Suprapubic skin (tissue), 4 donors: ENCODE results near the gene POLR1H.

Experiments
- CTCF ChIP-seq, 2 donors: fragments of 200-600 bp in 1 of 2; fragments of 450-650 bp in 1 of 2; sonication (generic) in 1 of 2; IDR thresholded peaks; one replicate each; pipeline ENCODE4 v1.5.1; 2016 to 2019; ENCODE audit warnings: antibody characterized with exemption in 2 of 2, mild to moderate bottlenecking in 1 of 2, moderate library complexity in 1 of 2
- EP300 ChIP-seq: sonication (generic); formaldehyde crosslinking; IDR thresholded peaks from one replicate; pipeline ENCODE4 v1.6.1; 2017; ENCODE audit warnings: antibody characterized with exemption
- POLR2A ChIP-seq, 2 donors: fragments of 450-650 bp; IDR thresholded peaks; one replicate each; pipeline ENCODE4 v1.6.1; 2017; ENCODE audit warnings: antibody characterized with exemption in 2 of 2, mild to moderate bottlenecking in 2 of 2, moderate library complexity in 2 of 2
- POLR2AphosphoS5 ChIP-seq, 3 donors: sonication (generic); formaldehyde crosslinking; IDR thresholded peaks; one replicate each; pipeline ENCODE4 v1.6.1; 2017; ENCODE audit warnings: antibody characterized with exemption in 3 of 3

GRCh38 chr6:30087876-30088275 is 26.8 kb downstream of the POLR1H start:
- TF ChIP-seq CTCF (IDR thresholded peaks at IDR 0.05): no peak
- TF ChIP-seq POLR2A (IDR thresholded peaks at IDR 0.05): no peak
- no peak for TF ChIP-seq POLR2AphosphoS5 (IDR thresholded peaks at IDR 0.05)
- TF ChIP-seq EP300: no peak
